Measurements from ENCODE around the gene CCDC178.
A peak's percentile ranks its signal among the peaks of the same experiment; 100 is the strongest.
"Not testable (repeated sequence)": the region's sequence is repeated elsewhere in the genome, so short reads cannot be mapped to it uniquely, and the experiment has no call there.

CCDC178 gene

GRCh38 chr18:33440060-33441043 lies at the start of gene CCDC178:
TSS of gene CCDC178 (minus strand) at chr18:33440721. CDS start at chr18:33412088, 28,633 bp downstream.
- DNase-seq (ENCODE audit: low spot score): peak; percentile 28

GRCh38 chr18:33483908-33484307 lies 43.4 kb upstream of the CCDC178 start:
- no peak for DNase-seq (ENCODE audit: low spot score)

- no peak for DNase-seq (ENCODE audit: low spot score)
Observed at GRCh38 chr18:33472509-33472908, 32.0 kb upstream of the CCDC178 start.

DNA sequence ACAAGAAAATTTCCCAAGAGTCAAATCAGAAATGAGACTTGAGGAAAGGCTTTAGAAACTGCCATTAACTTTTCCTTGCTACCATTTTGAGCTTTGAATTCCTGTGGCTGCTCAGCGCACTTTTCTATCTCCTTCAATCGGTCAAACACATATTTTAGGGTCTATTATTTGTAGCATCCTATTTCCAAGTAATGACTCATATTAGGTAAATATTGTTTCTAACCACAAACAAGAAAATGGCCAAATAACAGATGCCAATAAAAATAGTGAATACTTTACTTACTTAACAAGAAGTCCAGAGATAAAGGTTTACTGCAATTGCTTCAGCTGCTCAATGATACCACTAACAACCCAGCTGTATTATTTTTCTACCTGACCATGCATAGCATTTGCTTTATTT lies 29.7 kb upstream of the CCDC178 start:
- no peak for DNase-seq (ENCODE audit: low spot score)

- no peak for DNase-seq (ENCODE audit: low spot score)
Observed at GRCh38 chr18:33469699-33470098, 29.2 kb upstream of the CCDC178 start.

DNA sequence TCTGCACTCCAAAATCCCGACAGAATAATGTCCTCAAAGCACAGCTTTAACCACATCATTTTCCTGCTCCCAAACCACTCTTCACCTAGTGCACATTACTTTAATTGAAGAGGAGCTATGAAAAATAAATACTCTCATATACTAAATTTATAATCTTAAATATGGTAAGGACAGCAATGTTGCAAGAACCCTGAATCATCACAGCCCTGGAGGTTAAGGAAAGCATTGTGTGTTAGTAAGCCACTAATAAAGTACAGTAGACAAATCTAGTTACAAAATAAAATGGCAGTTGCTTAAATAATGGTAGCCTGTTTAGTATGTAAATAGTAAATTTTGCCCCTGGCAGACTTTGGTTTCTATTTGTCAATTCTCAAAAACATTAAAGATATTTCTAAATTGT lies 27.0 kb upstream of the CCDC178 start:
- DNase-seq (ENCODE audit: low spot score): no peak

- DNase-seq (ENCODE audit: low spot score): no peak
Observed at GRCh38 chr18:33466822-33467221, 26.3 kb upstream of the CCDC178 start.

GRCh38 chr18:33460681-33461080 lies 20.2 kb upstream of the CCDC178 start:
- DNase-seq (ENCODE audit: low spot score): no peak

DNA sequence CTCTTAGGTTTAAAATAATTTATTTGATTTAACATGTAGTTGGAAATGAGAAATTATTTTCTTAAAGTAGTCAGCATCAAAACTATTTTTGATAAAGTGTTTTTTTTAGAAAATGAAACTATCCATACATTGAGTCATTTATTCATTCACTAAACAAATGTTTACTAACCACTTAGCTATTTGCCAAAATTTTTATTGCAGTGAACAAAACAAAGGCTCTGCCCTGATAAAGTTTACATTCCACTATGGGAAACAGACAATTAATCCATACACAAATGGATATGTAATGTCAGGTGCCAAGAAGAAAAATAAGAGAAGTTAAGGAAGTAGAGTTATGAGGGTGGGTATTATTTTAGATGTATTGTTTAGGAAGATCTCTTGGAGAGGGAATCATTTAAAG lies 19.1 kb upstream of the CCDC178 start:
- DNase-seq (ENCODE audit: low spot score): no peak

GRCh38 chr18:33446604-33447003 lies 6.1 kb upstream of the CCDC178 start:
- DNase-seq (ENCODE audit: low spot score): no peak

DNA sequence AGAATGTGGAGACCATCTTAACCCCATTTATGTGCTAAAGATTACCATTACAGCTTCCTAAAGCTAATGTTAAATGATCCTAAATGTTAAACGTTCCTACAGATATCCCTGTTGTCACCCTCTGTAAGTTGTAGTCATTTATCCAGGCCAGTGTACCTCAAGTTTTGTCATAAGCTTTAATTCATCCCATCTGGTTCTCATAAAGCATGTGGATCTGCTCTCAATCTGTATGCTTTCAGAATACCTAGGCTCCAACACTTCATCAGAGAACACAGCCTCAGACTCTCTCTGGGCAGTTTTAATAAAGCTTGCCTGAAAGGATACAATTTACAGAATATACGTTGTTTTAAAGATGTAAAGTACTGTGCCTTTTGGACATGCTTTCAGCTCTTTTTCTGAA lies 4.2 kb upstream of the CCDC178 start:
- DNase-seq (ENCODE audit: low spot score): no peak

GRCh38 chr18:33432857-33433256 lies 7.7 kb downstream of the CCDC178 start:
- DNase-seq (ENCODE audit: low spot score): no peak

GRCh38 chr18:33427549-33427948 lies 13.0 kb downstream of the CCDC178 start:
- DNase-seq (ENCODE audit: low spot score): no peak

- no peak for DNase-seq (ENCODE audit: low spot score)
Observed at GRCh38 chr18:33424266-33424946, 16.1 kb downstream of the CCDC178 start.

- DNase-seq (ENCODE audit: low spot score): no peak
Observed at GRCh38 chr18:33421225-33421624, 19.3 kb downstream of the CCDC178 start.

GRCh38 chr18:33404244-33404873 lies 36.2 kb downstream of the CCDC178 start:
- DNase-seq (ENCODE audit: low spot score): no peak

DNA sequence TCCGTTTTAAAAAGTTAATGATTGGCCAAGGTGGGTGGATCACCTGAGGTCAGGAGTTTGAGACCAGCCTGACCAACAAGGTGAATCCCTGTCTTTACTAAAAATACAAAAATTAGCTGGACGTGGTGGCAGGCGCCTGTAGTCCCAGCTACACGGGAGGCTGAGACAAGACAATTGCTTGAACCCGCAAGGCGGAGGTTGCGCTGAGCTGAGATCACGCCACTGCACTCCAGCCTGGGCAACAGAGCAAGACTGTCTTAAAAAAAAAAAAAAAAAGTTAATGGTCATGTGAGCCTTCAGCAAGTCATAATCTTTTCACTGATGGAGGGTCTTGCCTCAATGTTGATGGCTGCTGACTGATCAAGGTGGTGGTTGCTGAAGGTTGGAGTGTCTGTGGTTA lies 41.6 kb downstream of the CCDC178 start:
- not testable (repeated sequence) for DNase-seq (ENCODE audit: low spot score)

DNA sequence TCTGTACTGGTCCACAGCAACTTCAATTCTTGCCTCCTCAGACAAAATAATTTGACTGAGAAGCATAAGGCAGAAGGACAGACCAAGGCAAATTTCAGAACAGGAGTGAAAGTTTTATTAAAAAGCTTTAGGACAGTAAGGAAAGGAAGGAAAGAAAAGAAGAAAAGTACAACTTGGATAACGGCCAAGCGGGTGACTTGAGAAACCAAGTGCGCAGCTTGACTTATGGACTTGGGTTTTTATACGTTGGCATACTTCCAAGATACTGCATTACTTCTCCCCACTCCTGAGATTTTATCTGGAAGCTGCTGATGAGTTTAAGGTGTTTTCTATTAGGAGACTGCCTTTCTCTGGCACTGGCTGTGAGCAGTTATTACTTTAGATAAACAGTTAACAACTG lies 64.7 kb downstream of the CCDC178 start:
- DNase-seq (ENCODE audit: low spot score): no peak

DNA sequence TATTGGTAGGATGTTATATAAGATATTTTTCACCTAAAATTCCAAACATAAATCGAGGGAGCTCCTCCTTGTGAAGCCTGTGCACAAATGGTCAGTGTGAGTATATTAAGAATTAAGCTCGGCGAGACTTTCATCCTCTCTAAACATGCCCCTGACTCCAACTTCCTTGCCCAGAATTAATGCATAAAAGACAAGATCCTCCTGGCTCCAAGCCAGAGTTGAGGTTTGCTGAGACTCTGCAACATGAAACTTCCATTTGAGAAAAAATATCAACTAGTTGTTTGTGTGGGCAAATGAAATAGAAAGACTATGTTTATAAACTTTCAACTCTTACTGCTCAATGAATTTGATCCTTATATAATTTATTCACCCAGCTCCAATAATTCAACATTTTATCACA lies 68.1 kb downstream of the CCDC178 start:
- no peak for DNase-seq (ENCODE audit: low spot score)

DNA sequence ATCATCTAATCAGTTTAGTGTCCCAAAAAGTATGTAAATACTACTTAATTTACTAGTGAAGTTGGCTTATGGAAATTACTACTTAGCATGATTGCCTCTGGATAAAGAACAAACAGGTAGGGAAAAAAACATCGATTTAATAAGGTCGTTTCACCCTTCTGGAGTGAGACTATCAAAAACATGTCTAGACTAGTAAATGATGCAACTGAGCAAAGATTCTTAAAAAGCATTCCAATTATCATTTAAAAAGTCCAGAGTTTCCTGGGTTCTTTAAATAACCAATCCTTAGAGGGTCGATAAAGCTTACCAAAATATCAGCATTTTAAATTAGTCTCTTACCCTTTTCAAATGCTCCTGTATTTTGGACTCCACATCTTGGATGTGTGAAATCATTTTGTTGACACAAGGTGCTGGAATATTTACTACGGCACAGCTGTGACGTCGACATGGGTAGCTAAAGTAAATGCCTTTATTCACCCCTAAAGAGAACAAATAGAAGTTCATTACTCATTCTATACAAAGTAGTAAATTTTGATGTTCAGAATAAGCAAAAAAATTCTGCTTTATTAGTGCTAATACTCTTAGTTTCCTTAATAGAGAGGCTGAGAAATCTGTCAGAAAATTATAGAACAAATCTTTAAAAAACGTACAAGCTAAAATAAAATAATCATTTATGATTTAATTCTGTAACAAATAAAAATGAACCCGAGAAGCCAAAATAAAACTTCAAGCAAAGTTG lies 70.6 kb downstream of the CCDC178 start:
- no peak for DNase-seq (ENCODE audit: low spot score)

DNA sequence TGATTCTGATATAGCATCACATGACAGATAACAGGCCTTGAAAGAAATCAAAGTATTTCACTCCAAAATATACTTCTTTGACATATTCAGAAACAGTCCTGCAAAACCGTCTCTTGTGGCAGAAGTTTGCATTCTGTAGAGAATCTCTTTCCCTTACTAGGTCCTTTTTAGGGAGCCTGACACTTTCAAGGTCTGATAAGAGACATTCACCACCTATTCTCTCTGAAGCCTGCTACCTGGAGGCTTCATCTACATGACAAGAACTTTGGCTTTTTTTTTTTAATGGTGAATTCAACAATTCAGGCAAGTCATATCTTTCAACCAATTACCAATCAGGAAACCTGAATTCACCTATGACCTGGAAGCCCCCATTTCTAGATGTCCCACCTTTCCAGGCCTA lies 83.8 kb downstream of the CCDC178 start:
- no peak for DNase-seq (ENCODE audit: low spot score)

DNA sequence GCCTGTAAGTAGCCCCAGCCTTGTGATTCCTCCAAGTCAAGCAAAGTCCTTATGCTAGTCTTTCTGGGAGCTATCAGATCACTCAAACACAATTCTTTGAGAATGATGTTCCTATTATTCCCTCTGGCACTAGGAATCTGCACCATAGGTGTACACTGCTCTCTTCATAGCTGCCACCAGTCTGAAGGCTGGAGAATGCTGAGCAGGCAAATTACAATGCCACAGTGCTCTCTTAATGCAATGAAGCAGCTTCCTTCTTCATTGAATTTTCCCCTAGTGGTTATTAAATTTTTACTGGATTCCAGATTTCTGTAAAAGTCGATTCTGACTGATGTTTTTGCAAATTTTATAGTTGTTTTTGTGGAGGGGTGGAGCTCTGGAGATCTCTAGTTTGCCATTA lies 84.8 kb downstream of the CCDC178 start:
- no peak for DNase-seq (ENCODE audit: low spot score)
